SH-SY5Y (cell line): ENCODE data around the gene COL13A1.

Source experiments
- GATA2 ChIP-seq: IDR thresholded peaks from 2 replicates; pipeline ENCODE4 v1.6.1; 2011; ENCODE audit warnings: mild to moderate bottlenecking, low read depth, low read length
- GATA3 ChIP-seq: IDR thresholded peaks from 2 replicates; pipeline ENCODE4 v1.6.1; 2011; ENCODE audit warnings: low read depth, mild to moderate bottlenecking, low read length, moderate library complexity

Gene COL13A1

DNA sequence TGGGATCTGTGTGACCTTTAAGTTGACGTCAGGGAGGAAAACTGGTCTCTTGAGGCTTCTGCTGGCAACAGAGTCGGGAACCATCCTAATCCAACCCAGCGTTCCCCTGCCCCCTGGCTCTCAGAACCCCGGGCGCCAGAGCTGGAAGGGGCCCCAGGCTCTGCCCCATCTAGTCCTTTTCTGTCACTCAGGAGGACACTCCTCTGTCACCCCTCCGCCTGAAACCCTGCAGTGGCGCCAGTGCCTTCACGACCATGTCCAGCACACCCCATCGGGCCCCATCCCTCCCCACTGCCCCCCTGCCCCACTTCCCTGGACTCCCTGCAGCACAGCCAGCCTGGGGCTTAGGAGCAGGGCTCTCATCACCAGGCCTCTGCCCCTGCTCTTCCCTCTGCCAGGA, 39.1 kb downstream of the COL13A1 start:
- no peak for TF ChIP-seq GATA2
- no peak for TF ChIP-seq GATA3

DNA sequence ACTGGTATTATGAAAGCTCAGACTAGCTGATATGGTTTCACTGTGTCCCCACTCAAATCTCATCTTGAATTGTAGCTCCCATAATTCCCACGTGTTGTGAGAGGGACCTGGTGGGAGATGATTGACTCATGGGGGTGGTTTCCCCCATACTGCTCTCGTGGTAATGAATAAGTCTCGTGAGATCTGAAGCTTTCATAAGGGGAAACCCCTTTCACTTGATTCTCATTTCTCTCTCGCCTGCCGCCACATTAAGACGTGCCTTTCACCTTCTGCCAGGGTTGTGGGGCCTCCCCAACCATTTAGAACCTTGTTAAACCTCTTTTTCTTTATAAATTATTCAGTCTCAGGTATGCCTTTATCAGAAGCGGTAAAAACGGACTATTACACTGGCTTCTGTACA, 40.3 kb downstream of the COL13A1 start:
- no peak for TF ChIP-seq GATA2
- TF ChIP-seq GATA3 = no peak

DNA sequence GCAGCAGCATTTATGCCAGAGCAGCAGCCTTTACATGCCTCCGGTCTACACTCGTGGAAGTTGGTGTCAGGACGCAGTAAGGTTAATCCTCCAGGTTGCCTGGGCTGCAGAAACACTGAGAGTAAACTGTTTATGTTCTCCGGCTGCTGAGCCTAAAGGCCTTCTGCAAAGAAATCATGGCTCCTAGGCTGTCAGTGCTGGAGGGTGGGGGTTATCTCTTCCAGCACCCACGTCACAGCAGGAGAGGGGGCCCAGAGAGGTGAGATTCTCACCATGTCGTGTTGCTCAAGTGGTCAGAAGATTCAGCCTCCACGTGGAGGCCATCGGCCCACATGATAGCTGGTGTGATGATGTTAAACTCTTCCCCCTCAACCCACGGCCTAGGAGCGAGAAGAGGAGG, 41.2 kb downstream of the COL13A1 start:
- TF ChIP-seq GATA2 (no peak), GATA3 (no peak)

DNA sequence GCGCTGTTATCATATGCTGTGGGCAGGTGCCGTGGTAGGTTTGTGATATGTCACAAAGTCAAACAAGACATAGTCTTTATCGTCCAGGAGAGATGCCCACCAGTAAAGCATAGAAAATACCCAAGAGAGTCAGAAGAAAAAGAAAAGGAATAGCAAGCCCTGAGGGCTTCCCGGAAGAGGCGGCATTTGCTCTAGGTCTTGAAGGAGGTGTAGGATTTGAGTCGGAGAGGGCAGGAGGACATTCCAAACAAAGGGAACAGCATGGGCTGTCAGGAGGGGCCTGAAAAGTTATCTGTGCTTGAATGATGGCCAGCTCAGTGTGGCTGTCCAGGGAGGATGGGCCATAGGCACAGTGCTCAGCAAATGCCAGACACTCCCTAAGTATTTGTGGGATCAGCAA, 42.2 kb downstream of the COL13A1 start:
- TF ChIP-seq GATA3 (no peak), GATA2 (no peak)

DNA sequence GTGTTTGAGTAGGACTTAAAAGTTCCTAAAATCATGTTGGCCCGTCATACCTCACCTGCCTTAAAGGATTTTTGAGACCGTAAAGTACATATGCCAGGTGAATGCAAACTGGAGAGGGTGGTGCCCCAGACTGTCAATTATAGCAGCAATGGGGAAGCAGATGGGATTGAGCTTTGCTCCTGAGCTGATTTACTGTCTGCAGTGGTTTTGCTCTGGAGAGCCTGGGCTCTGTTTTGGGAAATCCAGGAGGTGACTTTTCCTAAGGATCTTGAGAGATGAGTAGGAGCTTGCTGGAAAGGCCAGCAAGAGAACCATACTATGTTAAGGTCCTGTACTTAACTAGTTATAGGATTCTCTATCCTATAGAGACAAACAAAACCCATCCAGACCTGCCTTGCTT, 43.0 kb downstream of the COL13A1 start:
- no peak for TF ChIP-seq GATA3
- no peak for TF ChIP-seq GATA2

DNA sequence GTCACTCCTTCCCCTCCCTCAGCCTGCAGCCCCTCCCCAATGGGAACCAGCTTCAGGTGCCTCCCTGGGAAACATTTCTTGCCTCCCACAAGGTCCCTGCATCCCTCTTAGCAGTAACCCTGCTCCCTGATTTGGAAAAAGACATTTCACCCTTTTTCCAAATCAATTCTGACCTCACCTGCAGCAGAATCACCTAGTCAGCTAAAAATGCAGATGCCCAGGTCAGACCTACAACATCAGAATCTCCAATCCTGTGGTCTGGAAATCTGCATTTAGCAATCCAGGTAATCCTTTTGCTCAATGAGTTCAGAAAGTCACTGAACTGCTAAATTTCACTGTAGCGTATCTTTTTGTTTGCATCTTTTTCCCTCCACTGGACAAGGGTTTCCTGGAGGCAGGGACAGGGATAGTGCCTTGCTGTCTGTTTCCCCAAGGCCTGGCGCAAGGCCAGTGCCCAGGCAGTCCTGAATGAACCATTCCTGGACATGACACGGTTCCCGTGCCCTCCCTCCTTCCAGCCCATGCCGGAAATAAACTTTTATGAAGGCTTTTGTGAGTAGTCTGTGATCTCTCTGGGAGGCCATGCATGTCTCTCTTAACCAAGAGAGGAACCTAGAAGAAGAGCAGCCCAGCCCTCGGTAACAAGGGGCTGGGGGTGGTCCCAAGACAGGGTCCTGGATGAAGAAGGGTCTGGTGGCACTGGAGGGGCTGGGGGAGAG, 44.0 kb downstream of the COL13A1 start:
- no peak for TF ChIP-seq GATA2
- TF ChIP-seq GATA3 = no peak

DNA sequence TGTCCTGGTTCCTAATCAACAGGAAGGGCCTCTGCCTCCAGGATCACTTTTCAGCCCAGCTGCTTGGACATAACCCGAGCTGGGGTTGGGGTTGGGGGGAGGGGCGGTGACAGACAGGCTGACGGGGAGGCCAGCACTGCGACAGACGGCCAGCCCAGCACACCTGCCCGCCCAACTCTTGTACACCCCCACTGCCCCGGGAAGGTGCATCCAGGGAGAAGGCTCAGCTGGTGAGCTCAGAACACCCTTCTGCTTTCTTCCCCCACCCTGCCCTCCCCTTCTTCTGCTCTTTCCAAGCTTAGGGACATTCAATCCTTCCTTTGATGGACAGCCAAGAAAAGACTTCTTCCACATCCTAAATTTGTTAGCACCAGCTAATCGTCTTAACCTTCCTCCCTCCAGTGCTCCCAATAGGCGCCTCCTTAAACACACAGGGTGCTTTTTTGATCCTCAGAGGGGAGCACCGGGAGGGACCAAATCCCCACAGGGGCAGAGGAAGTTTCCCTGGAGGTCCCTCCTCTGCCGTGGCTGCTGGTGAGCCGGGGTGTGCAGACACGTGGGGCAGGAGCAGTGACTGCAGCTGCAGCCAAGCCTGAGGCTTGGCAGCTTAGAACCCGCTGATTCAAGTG, 44.7 kb downstream of the COL13A1 start:
- TF ChIP-seq GATA3 (no peak), GATA2 (no peak)

DNA sequence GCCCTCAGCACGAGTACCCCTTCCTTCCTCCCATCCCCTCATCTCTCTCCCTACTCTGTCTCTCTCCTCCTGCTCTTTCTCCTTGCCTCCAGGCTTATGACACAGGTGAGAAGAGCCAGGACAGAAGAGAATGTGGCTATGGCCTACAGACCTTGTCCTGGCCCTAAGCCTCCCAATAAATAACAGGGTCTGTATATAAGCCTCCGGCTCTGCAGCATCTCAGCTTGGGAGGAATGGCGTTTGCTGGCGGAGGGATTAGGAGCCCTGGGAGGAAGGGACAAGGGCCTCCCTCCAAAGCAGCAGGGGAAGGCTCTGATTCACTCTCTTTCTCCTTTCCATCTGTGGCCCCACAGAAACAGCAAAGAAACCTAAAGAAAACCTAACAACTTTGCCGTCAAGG, 45.8 kb downstream of the COL13A1 start:
- TF ChIP-seq GATA2 (no peak), GATA3 (no peak)

DNA sequence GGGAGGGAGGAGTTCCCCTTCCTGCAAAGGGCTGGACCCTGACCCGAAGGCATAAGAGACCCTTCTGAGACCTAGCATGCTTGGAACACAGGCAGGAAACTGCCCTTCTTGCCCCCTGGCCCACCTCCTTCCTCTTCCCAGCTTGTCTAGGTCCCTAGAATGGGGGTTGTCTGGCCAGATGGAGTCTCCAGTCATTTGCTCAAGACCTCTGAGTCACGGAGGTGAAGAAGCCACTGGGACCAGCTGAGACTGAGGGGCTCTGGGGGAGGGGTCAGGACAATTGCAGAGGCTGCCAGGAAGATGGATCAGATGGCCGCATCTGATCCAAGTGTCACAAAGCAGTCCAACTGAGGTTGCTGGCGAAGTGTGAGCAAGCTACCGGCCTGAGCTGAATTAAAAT, 46.2 kb downstream of the COL13A1 start:
- TF ChIP-seq GATA2 = no peak
- TF ChIP-seq GATA3 = no peak

DNA sequence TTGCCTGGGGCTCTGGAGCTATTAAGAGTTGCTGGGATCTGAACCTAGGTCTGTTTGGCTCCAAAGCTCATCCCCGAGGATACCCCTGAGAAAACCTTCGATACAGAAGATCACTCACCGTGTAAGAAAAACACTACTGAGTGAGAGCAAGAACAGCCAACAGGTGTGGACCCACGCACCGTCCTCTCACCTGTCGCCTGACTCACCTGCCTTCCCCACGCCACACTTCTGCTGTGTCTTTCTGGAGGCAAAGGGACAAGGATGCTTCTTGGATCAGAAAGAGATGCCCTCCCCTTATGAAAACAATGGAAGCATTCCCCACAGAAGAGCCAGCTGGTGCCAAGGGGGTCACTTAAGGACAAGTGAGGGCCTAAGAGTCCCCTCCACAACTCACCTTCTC, 46.7 kb downstream of the COL13A1 start:
- TF ChIP-seq GATA3 (no peak), GATA2 (no peak)

DNA sequence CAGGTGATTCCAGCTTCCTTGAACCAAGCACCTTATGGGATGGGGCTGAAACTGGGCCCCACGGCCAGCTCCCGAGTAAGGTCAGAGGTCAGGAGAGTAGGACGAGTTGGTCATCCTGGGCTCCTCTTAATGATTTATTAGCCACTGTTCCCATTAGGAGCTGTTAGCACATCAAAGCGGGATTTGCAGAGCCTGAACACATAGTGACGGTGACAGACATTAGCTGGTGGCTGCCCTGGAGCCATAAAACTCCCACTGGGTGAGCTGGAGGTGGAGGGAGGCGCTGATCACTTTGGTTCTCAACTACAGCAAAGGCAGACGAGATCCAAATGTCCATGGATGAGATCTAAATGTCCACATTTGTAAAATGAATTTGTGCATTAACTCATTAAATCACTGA, 48.1 kb downstream of the COL13A1 start:
- no peak for TF ChIP-seq GATA3
- no peak for TF ChIP-seq GATA2

DNA sequence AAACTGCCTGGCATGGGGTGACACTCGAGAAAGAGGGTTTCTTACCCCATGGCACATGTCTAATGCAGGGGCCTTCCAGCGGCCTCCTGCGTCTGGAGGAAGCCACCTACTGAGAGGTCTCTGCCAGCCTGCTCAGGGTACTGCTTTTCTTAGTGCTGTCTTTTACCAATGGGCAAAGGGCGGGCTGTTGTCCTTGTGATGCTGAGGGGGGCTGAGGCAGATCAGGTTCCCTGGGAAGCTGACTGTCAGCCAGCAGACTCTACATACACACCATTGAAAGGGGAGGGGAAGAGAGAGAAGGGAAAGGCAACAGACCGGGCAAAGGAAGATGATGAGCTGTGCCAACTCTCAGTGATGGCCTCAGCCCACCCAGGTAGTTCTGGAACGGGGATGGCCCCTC, 48.7 kb downstream of the COL13A1 start:
- TF ChIP-seq GATA2 (no peak), GATA3 (no peak)

DNA sequence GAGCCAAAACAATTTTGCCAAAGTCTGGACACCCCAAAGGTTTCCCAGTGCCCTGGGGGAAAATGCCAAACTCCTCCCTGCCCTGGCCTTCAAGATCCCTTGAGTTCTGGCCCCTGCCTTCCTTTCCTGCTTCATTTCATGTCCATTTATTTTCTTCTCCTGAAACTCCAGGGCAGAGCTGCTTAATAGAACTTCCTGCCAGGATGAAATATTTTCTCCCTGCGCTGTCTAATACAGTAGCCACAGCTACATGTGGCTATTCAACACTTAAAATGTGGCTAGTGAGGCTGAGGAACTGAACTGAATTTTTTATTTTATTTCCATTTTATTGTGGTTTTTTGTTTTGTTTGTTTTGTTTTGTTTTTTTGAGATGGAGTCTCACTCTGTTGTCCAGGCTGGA, 49.6 kb downstream of the COL13A1 start:
- no peak for TF ChIP-seq GATA3
- no peak for TF ChIP-seq GATA2

DNA sequence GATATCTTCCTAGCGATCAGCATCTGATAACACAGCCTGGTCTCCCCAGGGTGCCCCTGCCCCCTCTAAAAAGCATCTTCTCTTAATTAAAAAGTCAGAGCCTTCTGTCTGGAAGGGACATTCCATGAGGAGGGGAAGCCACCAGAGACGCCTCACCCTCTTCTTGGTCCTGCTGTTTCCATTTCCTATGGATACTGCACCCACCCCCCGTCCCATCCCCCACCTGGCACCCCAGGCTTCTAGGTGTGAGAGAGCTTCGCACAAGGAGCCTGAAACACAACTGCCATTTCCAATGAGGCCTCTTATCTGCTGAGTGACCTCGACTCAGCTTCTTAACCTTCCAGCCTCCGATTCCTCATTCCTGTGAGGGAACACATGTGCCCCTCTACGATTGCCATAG, 51.4 kb downstream of the COL13A1 start:
- TF ChIP-seq GATA2 = no peak
- no peak for TF ChIP-seq GATA3

DNA sequence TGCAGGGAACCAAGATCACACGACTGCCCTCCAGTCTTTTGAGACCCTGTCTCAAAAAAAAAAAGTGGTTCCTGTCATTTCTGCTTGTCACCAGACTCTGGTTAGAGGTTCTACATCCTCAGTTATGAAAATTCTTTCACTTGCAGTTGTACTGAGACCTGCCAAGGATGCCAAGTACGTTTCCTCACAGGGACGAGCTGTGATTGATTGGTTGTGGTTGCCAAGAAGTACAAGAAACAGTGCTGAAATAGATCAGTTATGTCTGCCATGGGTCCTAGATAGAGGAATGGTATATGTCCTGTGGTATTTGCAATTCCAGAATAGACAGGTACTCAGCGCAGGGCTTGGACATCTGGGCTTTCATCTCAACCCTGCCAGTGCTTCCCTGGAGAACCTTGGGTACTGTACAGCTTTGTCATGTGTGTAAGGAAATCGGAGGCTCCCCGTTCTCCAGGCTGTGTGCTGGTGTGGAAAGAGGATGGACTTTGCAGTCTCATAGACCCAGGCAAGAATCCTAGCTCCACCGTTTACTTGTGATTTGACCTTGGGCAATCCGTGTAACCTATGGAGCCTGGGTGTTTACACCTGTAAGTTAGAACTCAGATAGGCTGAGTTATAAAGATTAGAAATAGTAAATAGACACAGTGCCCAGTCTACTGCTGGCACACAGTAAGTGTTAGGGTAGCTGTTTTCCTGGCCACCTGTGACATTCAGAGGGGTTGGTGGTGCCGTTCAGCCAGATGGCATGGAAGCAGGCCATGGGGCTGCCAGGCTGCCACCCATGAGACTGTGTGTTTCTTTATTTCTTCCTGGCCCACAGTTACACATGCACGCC, 53.0 kb downstream of the COL13A1 start:
- no peak for TF ChIP-seq GATA2
- no peak for TF ChIP-seq GATA3
